GM18519 (cell line): ENCODE measurements around the gene EVA1C.
"Not testable (repeated sequence)": the region's sequence is repeated elsewhere in the genome, so short reads cannot be mapped to it uniquely, and the experiment has no call there.

Experiments used
- ATAC-seq: cut with Tn5 transposase; IDR thresholded peaks from one replicate; pipeline ENCODE4 v1.9.1; 2021; ENCODE audit warnings: mild to moderate bottlenecking, moderate library complexity; ENCODE audit not compliant: unreplicated experiment, low FRiP score

Gene EVA1C

GRCh38 chr21:32423320-32424190 lies 11.0 kb downstream of the EVA1C start:
- no peak for ATAC-seq

DNA sequence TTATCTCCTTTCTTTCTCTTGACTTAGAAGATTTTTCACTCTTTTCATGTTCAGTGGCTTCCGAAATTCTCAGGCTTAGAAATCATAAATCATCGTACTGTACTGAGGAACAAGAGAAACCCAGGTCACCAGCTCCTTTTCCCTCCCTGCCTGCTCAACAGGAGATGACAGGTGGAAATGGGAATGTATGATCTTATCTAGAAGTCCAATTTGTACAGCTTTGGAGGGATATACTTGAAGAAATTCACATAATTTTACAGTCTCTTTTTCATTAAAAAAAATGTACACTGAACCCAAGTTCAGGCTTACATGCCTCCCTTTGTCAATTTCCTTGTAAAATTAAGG lies 11.7 kb downstream of the EVA1C start:
- ATAC-seq = no peak

- ATAC-seq = no peak
These were observed 12.2 kb downstream of the EVA1C start for GRCh38 chr21:32424674-32425073.

- no peak for ATAC-seq
These were observed 13.1 kb downstream of the EVA1C start for GRCh38 chr21:32425628-32426027.

DNA sequence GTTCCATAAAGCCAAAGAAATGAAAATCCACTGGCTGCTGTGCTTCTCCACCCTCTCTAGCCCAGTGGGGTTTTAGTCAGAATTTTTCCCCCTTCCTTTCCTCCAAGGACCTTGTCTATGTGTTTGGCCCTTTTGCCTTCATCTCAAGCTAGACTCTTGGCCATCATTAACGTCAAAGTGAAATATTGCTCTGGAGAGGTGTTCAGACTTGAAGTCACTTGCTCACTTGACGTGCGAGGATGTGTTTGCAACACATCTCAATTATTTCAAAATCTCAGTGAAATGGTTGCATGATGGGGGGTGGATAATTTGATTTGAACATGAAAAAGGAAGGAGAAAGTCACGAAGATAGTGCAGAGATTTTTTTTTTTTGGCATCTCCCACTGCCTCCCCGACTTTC lies 13.6 kb downstream of the EVA1C start:
- no peak for ATAC-seq

GRCh38 chr21:32426592-32427051 lies 14.1 kb downstream of the EVA1C start:
- no peak for ATAC-seq

- ATAC-seq = no peak
These were observed 15.6 kb downstream of the EVA1C start for GRCh38 chr21:32427958-32428623.

- not testable (repeated sequence) for ATAC-seq
These were observed 20.6 kb downstream of the EVA1C start for GRCh38 chr21:32432982-32433660.

DNA sequence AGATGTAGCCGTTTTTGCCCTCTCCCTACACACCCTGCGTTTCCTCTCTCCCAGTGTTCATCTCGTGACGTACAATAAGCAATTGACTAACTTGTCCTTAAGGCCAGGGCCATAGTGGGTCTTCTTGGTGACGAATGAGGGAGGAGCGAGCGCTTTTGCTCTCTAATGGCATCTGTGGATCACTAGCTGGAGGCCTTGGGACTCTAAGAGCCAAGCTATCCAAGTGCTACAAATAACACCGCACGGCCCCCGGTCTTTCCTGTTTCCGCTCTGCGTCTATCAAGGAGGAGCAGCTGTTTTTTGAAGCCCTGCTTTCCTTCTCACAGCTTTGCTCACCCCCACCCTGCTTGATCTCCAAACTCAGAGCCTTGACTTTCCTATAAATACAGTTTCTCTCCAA lies 25.2 kb downstream of the EVA1C start:
- no peak for ATAC-seq

DNA sequence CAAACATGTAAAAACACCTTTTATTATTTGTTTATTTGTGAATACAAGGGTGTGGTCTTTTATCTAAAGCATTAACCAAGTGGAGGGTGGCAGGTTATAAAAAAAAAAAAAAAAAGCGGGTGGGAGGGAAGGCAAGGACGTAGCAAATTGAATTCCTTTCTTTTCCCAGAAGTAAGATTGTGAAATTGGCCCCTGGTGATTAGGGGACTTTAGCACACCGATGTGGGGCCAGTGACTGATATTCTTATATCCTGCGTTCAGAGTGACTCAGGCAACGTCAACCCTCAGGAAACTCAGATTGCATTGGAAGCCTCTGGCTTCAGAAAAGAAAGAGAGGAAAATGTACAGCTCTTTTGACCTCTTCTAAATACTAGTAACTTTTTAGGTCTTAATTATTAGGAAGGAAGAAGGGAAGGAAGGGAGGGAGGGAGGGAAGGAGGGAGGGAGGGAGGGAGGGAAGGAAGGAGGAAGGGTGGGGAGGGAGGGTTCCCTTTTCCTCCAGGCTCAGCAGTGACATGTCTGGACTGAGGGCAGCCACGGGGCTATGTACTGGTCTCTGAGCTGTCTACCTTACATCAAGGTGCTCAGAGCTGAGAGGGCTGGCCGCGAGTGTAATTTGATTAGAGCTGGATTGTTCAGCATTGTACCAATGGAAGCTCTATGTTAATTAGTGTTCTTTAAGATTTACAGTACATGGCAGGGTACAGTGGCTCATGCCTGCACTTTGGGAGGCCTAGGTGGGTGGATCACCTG lies 30.2 kb downstream of the EVA1C start:
- no peak for ATAC-seq

DNA sequence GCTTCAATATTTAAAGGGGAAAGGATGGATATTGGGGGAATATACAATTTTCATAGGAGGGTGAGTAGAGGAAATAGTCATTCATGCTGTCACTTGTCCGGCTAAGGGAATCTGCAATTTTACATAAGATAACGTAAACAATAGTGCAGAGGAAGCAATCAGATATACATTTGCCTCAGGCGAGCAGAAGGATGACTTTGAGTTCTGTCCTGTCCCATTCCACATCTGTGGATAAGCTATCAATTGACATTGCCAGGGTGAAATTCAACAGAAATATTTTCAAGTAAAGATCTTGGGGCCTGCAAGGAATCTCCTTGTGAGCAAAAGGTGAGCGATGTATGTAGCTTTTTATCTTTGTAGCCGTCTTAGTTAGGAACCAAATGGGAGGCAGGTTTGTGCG lies 32.6 kb downstream of the EVA1C start:
- ATAC-seq = no peak

DNA sequence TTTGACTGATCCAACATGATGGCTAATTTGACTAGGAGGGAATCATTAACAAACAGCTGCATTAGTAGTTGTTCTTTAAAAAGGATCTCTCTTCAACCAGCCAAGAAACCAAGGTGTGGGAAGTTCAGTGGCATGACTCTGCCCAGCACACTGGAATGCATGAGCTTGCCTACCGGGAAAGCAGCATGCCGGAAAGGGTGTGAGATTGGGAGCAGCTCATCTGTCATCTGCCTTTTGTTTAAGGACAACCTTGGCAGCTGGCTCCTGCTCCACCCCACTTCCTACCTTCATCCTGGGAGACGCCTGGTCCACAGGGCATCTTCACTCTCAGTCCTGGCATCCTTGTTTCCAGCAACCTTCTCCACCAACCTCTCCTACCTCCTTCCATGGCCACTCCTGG lies 33.9 kb downstream of the EVA1C start:
- not testable (repeated sequence) for ATAC-seq

DNA sequence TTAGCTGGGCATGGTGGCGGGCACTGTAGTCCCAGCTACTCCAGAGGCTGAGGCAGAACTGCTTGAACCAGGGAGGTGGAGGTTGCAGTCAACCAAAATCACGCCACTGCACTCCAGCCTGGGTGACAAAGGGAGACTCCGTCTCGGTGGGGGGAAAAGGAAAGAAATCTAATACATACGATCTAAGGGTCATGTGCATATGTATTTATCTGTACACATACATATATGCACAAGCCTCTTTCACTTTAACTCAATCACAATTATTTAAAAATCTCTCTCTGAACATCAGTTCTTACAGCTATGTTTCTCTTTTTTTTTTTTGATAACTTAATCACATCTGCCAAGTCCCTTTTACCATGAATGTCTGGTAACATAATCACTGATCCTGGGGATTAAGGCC lies 34.7 kb downstream of the EVA1C start:
- no peak for ATAC-seq

DNA sequence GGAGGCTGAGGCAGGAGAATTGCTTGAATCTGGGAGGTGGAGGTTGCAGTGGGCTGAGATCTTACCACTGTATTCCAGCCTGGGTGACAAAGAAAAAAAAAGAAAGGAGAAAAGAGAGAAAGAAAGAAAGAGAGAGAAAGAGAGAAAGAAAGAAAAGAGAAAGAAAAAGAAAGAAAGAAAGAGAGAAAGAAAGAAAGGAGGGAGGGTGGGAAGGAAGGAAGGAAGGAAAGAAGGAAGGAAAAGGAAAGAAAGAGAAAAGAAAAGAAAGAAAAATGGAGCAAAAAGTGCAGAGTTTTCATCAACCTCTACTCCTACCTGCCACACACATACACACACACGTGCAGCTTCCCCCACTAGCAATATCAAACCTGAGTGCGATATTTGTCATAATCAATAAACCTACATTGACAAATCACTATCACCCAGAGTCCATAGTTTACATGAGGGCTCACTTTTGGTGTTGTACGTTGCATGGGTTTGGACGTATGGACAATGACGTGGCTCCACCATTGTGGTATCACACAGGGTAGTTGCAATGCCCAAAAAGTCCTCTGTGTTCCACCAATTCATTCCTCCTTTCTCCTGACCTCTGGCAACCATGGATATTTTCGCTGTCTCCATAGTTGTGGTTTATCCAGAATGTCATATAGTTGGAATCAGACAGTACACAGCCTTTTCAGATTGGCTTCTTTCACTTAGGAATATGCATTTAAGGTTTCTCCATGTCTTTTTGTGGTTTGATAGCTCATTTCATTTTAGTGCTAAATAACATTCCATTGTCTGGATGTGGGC lies 36.5 kb downstream of the EVA1C start:
- ATAC-seq = no peak

DNA sequence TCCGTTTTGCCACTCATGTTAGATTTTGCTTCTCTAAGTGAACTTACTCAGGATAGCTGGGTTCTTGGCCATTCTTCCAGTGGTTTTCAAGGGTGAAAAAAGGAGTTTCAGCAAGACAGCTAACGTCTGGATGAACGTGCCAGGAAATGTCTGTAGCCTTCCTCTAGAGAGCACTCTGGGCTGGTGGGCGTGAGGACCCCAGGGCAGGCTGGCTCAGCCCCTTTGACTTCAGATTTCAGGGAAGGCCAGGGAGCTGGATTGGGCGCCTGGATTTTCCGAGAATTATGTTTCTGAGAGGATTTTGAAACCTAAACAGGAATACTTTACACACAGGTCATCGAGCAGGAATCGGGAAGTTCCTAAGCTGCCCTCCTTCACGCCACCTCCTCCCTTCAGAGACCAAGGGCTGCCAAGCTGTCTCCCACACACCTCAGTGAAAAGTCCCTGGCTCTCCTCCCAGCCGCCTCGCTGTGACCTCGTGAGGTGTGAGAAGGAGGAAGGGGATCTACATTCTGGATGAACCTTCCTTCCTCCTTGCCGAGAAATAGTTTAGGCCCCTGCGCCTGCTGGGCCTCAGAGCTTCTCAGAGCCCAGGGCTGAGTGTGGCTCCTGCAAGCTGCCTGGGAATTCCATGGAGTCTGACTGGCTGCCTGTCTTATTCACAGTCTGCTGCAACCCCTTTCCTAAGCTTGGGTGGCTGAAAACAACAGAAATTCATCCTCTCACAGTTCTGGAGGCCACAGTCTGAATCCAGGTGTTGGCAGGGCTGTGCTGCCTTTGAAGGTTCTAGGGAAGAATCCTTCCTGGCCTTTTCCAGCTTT lies 38.6 kb downstream of the EVA1C start:
- ATAC-seq = not testable (repeated sequence)

DNA sequence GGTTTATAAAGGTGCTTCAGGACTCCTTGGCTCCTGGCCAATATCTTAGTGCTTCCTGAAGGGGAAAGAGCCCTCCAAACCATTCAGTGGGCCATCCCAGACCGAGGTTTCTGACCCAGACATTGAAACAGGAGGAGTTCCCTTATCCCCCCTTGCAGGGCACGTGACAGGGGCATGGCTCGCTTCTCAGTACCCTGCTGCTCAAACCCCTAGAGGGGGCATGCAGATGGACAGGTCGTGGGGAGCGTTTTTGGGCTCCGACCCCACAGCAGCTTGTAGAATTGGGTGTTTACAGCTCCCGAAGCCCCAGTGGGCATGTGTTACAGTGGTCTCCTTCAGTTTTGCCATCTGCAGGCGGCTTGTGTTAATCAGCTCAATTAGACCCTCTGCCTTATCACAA lies 39.7 kb downstream of the EVA1C start:
- not testable (repeated sequence) for ATAC-seq

- ATAC-seq = no peak
These were observed 40.1 kb downstream of the EVA1C start for GRCh38 chr21:32452641-32453040.

GRCh38 chr21:32455548-32455947 lies 43.0 kb downstream of the EVA1C start:
- ATAC-seq = no peak

- ATAC-seq = no peak
These were observed 44.0 kb downstream of the EVA1C start for GRCh38 chr21:32456497-32456918.
